ENCODE data around the gene POLR2L.

DNA sequence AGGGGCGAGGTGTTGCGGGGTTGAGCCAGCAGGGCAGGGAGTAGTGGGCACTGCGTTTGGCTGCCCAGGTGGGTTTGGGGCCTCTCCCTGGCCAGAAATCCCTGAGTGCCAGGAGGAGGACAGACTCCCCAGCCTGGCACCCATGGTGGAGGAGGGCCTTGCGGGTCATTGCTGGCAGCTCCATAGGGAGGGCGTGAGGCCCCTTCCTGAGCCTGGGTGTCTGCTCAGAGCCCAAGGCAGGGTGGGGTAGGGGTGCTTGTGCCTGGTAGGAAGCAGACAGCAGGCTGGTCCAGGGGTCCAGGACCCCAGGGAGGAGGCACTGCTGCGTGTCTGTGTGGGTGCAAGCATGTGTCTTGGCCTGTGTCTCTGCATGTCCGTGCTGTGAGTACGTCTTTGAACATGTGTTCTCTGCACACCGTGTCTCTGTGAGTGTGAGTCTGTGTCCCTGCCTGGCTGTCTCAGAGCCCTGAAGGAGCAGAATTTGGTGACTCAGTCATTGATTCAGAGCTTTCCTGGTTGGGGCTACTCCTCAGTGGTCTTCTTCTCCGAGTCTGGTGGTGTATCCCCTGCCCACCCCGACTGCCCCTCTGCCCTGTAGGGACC, 4.3 kb upstream of the POLR2L start:
- TF ChIP-seq CTCF (IDR thresholded peaks at IDR 0.05), result no peak
- TF ChIP-seq POLR2A (IDR thresholded peaks at IDR 0.05), result no peak
- no peak for TF ChIP-seq EP300 (IDR thresholded peaks at IDR 0.05)

Measured in ovary (tissue), 3 donors.